Suppressor macrophage treated with lipopolysaccharide for 4 hours (primary cell): Measurements from ENCODE around the gene ADAMTSL1.

ENCODE experiments used
- DNase-seq: peaks from one replicate; pipeline ENCODE4 v3.0.0-alpha.2; 2020

The ADAMTSL1 gene

DNA sequence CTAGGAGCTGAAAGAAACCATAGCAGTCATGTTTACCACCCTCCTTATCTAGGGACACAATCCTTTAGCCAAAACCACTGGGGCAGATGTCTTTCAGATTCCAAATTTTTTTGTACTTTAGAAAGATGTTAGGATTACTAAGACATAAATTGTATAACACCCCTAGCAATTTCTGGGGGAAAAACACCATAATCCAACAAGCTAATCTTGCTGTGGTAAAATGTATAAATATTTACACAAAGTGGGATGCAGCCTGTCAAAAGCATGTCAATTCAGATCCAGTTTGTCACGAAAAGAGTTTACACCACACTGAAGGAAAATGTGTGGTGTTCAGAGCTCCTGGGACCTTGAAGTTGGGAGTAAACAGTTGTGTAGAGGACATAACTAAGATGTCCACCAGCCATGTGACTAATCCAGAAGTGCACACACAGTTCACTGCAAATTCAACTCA, 274.3 kb downstream of the ADAMTSL1 start:
- DNase-seq, result no peak

GRCh38 chr9:18749711-18750110, 275.8 kb downstream of the ADAMTSL1 start:
- no peak for DNase-seq

DNA sequence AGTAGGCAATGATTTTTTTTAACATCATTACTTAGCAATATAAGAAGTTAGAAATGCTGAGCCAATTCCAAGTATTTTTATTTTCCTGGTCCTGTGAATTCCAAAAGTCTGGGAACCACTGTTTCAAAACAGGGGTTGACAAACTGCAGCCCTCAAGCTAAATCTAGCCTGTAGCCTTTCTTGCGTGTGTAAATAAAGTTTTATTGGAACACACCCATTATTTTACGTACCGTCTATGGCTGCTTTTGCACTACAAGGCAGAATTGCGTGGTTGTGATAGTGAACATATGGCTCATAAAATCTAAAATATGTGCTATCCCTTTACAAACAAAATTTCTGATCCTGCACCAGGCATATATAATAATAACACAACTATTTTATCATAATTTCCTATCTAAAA, 280.0 kb downstream of the ADAMTSL1 start:
- DNase-seq, result no peak

DNA sequence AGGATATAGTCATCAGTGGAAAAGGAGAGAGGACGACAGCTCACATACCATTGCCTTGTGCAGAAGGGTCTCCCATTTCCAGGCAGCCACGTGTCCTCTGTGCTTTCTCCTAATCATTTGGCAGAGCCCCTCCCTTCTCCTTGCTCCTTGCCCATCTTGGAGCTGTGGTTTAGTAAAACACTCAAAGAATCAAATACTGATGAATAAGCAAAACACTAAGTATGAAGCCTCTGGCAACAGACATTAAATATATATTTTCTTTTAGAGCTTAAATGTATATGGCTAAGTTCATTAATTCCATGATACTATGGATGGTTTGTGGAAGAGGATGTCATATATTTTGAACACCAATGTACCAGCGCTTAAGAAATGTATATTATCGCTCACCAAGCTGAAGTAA, 280.6 kb downstream of the ADAMTSL1 start:
- no peak for DNase-seq

DNA sequence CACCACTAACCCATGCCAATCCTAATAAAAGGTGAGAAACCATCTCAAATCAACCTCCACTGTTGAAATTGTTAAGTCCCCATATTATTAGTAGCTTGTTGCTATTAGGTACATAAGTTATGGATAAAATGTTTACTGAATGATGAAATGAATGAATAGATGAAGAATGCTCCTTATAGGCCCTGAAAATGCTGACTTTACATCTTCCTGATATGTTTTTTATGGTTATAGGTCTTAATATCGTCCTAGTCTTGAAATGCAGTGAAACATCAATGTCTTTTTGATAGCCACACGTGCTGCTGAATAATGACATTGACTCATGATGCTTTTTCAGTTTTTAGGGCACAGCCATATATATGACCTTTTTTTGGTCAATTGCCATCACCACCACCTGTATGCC, 281.3 kb downstream of the ADAMTSL1 start:
- DNase-seq, result no peak

- no peak for DNase-seq
These were observed 282.8 kb downstream of the ADAMTSL1 start for GRCh38 chr9:18756712-18757125.

DNA sequence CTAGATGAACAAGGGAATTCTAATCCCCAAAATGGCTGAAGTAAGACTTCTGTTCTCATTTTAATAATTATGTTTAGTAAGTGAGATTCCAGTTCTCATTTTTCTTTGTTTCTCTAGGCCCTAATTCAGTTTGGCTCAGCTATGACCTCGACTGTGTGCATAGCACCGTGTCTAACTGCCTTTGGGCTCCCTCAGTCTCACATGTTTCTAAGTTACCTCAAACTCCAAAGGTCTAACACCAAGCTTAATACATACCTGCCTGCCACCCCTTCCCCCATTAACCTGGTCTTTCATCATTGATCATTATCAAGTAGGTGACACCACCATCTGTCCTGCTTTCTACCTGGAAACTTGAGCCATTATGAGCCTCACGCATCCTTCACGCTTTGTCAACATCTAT, 285.9 kb downstream of the ADAMTSL1 start:
- DNase-seq, result no peak

DNA sequence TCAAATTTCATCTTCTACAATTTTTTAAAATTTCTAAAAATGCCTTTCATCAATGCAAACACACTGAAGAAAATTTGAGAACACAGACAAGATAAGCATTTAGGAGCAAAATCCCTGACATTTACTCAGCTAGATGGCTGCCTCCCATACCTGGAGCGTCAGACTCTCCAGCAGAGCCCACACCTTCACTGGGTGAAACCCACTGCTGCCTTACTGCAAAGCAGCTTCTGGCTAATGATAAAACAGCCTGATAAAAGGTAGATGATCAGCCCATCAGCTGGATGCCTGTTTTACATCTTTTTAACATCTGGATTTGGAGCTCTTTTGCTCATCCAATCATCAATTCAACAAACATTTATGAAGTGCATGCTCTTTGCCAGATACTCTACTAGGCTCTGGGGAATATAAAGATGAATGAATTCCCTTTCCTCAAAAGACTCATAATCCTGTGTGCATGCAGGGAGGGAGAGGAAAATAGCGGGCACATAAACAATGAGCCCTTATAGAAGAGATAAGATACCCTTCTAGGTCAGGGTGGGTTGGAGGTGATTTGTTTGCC, 287.9 kb downstream of the ADAMTSL1 start:
- no peak for DNase-seq

DNA sequence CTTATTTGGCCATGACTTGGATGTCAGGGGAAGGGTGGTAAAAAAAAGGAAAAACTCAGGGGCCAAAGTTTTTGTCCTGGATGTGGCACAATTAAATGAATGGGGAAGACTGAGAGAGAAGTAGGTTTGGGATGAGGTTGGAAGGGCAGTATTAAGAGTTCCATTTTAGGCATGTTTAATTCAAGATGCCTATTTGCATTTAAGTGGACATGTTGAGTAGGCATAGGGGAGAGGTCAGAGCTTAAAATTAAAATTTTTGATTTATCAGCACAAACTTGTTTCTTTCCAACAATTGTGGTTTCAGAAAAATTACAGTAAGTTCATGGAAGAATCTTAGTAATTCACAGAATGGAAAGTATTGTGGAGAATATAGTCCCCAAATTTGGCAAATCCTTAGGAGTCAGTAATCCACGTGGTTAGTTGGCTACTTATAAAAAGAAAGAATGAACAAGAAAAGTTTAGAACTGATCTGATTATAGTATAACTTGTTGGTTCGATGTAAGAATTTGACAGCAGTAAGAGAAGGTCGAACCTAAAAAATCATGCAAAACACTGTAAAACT, 293.1 kb downstream of the ADAMTSL1 start:
- no peak for DNase-seq

- no peak for DNase-seq
These were observed 295.1 kb downstream of the ADAMTSL1 start for GRCh38 chr9:18768951-18769622.

DNA sequence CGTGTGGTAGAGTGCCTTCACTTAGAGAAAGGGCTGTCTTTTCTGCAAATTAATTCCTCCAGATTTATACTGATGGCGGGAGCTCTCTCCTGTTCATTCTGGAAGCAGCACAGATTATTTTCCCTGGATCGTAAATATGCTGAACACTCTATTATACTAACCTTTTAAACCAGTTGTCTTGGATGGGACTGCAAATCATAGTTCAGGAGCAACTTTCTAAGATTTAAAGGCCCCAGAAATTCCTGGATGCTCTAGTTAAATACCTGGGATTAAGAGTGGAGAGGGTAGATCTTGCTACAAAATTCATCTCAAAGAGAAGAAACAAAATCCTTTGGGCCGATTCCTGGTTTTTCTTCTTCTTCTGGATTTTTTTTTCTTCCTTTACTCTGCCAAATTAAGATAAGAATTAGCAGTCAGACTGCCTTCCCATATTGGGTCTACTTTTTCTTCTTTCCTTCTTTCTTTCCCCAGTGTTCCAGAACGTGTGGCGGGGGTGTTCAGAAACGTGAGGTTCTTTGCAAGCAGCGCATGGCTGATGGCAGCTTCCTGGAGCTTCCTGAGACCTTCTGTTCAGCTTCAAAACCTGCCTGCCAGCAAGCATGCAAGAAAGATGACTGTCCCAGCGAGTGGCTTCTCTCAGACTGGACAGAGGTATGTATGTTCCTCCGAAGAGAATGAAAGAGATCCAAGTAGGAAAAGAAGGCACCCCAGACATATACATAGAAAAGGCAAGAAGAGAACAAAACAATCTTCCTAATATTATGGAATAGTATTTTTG, 296.4 kb downstream of the ADAMTSL1 start:
- no peak for DNase-seq

DNA sequence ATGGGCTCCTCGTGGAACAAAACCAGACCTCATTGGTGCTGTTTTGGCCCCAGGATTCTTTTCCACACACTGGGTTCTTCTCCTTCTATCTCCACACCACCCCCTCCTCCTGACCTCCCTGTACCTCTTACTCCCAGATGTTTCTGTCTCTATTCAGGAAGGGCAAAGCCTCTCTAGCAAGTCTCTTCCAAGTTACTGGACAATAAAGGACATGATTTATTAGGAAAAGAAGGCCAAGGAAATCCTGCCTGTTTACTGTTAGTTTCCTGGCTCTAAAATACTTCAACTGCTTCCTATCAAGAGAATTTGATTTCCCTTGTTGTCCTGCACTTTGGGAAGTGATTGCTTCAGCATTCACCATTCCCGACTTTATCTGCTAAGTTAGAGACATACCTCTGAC, 297.1 kb downstream of the ADAMTSL1 start:
- no peak for DNase-seq

DNA sequence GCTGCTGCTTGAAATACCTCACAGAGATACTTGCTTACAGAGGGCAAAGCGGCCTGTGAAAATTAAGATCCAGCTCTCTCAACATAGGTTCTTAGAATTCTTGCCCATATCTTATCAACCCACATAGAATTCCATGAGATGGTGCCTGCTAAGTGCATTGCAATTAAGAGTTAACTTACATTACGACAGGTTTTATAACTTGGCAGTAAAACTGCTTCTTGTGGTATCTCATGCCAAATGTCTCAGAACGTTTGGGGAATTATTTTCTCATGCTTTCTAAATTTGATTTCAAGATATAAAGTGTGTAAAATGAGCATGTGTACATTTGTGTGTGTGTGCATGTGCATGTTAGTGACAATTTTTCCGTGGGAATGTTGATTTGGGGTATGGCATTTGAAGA, 297.8 kb downstream of the ADAMTSL1 start:
- no peak for DNase-seq

DNA sequence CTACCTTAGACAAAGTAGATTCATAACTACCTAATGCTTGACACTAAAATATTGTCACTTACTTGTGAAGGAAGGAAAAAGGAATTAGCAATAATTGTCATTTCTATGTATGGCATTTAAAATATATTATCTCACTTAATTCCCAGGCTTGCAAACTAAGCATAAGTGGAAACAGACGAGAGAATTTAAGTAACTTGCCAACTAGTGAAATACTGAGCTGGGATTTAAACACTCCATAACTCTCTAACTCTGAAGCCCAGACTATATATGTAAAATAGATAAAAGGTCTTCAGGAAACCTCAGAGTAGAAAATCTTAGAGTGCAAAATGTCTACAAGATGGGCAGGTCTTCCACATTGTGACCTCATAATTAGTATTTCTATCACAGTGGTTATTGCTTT, 301.3 kb downstream of the ADAMTSL1 start:
- no peak for DNase-seq

GRCh38 chr9:18775930-18776329, 302.0 kb downstream of the ADAMTSL1 start:
- no peak for DNase-seq

DNA sequence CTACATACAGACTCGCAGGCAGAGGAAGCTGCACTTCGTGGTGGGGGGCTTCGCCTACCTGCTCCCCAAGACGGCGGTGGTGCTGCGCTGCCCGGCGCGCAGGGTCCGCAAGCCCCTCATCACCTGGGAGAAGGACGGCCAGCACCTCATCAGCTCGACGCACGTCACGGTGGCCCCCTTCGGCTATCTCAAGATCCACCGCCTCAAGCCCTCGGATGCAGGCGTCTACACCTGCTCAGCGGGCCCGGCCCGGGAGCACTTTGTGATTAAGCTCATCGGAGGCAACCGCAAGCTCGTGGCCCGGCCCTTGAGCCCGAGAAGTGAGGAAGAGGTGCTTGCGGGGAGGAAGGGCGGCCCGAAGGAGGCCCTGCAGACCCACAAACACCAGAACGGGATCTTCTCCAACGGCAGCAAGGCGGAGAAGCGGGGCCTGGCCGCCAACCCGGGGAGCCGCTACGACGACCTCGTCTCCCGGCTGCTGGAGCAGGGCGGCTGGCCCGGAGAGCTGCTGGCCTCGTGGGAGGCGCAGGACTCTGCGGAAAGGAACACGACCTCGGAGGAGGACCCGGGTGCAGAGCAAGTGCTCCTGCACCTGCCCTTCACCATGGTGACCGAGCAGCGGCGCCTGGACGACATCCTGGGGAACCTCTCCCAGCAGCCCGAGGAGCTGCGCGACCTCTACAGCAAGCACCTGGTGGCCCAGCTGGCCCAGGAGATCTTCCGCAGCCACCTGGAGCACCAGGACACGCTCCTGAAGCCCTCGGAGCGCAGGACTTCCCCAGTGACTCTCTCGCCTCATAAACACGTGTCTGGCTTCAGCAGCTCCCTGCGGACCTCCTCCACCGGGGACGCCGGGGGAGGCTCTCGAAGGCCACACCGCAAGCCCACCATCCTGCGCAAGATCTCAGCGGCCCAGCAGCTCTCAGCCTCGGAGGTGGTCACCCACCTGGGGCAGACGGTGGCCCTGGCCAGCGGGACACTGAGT, 303.2 kb downstream of the ADAMTSL1 start:
- no peak for DNase-seq

- DNase-seq, result no peak
These were observed 304.2 kb downstream of the ADAMTSL1 start for GRCh38 chr9:18778147-18778546.

DNA sequence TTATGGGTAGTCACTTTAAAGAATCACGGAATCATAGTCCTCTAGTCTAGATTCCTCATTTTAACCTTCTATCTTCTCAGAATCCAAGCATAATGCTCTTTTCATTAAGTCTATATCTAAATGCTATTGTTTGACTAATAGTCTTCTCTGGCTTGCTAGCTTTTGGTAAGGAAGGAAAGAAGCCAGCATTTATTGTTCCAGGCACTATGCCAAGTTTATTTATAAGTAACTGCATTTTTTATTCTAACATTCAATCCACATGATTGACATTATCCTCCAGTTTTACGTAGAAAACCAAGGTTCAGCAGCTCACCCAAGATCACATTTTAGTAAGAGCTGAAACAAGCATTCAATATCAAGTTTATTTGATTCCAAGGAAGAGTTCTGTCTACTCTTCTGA, 304.9 kb downstream of the ADAMTSL1 start:
- no peak for DNase-seq

DNA sequence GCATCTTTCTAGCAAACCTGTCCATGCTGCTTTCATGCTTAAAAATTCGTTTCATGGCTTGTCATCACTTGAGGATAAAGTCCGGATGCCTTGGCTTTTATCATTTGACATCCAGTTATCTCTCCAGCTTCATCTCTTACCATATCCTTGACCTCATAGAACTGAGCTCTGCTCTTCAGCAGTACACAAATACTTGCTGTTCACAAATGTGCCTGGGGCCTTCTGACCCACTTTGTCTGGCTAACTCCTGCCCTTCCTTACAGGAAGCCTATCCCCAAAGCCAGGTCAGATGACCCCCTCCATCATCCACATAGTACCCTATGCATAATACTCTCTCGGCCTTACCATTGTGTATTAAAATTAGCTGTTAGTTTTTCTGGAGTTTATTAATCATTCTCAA, 310.0 kb downstream of the ADAMTSL1 start:
- DNase-seq, result no peak

DNA sequence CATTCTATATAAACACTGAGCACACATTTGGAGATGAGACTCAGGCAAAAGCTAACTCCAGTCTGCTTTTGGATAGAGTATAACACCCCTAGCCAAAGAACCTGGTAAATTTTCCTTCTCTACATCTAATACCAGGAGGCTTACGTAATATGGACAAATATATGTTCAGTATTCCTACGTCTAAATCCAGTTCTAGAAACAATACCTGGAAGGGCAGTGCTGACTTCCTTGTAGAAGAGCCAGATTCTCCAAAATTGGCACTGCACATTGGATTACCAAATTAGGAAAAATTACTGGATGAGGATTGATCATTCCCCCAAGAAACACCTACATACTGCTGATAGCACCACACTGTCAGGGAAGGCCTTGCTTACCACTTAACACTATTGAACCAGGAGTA, 311.7 kb downstream of the ADAMTSL1 start:
- DNase-seq, result no peak

GRCh38 chr9:18786196-18786595, 312.2 kb downstream of the ADAMTSL1 start:
- no peak for DNase-seq

DNA sequence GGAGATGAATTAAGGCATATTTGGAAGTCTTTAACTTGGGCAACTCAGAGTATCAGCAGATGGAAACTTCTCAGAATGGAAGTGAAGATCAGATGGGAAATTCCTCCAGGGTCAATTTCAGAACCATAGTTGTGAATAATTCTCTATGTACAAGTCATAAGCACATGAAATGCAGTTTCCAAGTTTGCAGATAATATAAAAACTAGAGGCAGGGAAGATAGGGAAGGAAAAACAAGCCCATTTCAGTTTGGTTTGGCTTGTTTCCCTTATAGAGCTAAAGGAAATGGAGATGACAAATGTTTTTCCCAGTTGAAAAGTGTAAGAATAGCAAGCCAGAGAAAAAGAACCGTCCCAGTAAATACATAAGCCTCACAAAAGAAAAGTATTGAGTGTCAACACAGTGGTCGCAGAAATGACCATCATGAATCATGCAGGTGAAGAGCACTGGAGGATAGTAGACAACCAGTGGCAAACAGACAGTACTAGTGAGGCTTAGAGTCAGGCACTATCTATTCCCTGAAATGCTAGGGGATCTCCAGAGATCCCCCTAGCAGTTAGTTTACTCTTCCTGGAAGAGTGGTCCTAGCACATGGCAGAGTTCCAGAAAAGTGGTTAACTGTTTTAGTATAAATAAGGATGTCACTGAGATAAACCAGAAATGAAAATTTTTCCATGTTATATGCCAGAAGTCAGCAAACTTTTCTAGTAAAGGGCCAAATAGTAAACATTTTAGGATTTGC, 313.1 kb downstream of the ADAMTSL1 start:
- DNase-seq, result no peak
